ENCODE measurements around the gene SCOC.

SCOC gene

GRCh38 chr4:140332734-140333133 is 40.7 kb upstream of the SCOC start:
- no peaks in the 10 kb centered on the region for H3K4me1 Mint-ChIP-seq
- no peak overlapping the region for H3K4me3 Mint-ChIP-seq
- H3K9me3 Mint-ChIP-seq = peaks cover 4% of the 10 kb centered on the region
- no peaks in the 10 kb centered on the region for H3K36me3 Mint-ChIP-seq (ENCODE audit: low read depth)
- no peaks in the 10 kb centered on the region for H3K27me3 Mint-ChIP-seq (ENCODE audit: low read depth)
- H3K27ac Mint-ChIP-seq = no peak overlapping the region
- TF ChIP-seq CTCF (IDR thresholded peaks at IDR 0.05; ENCODE audit: unreplicated experiment in 3 of 3) = no peak

GRCh38 chr4:140333523-140333922 is 39.9 kb upstream of the SCOC start:
- Mint-ChIP-seq H3K27me3 (ENCODE audit: low read depth) (no peaks in the 10 kb centered on the region), H3K9me3 (peaks cover 4% of the 10 kb centered on the region), H3K27ac (no peak overlapping the region), H3K4me3 (no peak overlapping the region), H3K4me1 (no peaks in the 10 kb centered on the region), H3K36me3 (ENCODE audit: low read depth) (no peaks in the 10 kb centered on the region)
- no peak for TF ChIP-seq CTCF (IDR thresholded peaks at IDR 0.05; ENCODE audit: unreplicated experiment in 3 of 3)

- no peaks in the 10 kb centered on the region for H3K27me3 Mint-ChIP-seq (ENCODE audit: low read depth)
- H3K36me3 Mint-ChIP-seq (ENCODE audit: low read depth) = no peaks in the 10 kb centered on the region
- no peaks in the 10 kb centered on the region for H3K4me1 Mint-ChIP-seq
- H3K4me3 Mint-ChIP-seq = no peak overlapping the region
- H3K27ac Mint-ChIP-seq = no peak overlapping the region
- H3K9me3 Mint-ChIP-seq = peaks cover 4% of the 10 kb centered on the region
- TF ChIP-seq CTCF (IDR thresholded peaks at IDR 0.05; ENCODE audit: unreplicated experiment in 3 of 3) = no peak
Observed at GRCh38 chr4:140335076-140335475, 38.4 kb upstream of the SCOC start.

GRCh38 chr4:140336730-140337129 is 36.7 kb upstream of the SCOC start:
- Mint-ChIP-seq H3K4me3 (no peak overlapping the region), H3K27me3 (ENCODE audit: low read depth) (no peaks in the 10 kb centered on the region), H3K9me3 (peaks cover 7% of the 10 kb centered on the region), H3K27ac (no peak overlapping the region), H3K4me1 (no peaks in the 10 kb centered on the region), H3K36me3 (ENCODE audit: low read depth) (no peaks in the 10 kb centered on the region)
- no peak for TF ChIP-seq CTCF (IDR thresholded peaks at IDR 0.05; ENCODE audit: unreplicated experiment in 3 of 3)

- Mint-ChIP-seq H3K27ac (peak overlapping the region in 1 of 3 experiments; percentile 75), H3K9me3 (peaks cover 3% of the 10 kb centered on the region), H3K36me3 (ENCODE audit: low read depth) (no peaks in the 10 kb centered on the region), H3K27me3 (ENCODE audit: low read depth) (no peaks in the 10 kb centered on the region), H3K4me3 (no peak overlapping the region), H3K4me1 (peaks cover 5% of the 10 kb centered on the region)
- TF ChIP-seq CTCF (IDR thresholded peaks at IDR 0.05; ENCODE audit: unreplicated experiment in 3 of 3) = no peak
Observed at GRCh38 chr4:140342620-140343019, 30.8 kb upstream of the SCOC start.

GRCh38 chr4:140343303-140343702 is 30.1 kb upstream of the SCOC start:
- Mint-ChIP-seq H3K9me3 (peaks cover 3% of the 10 kb centered on the region), H3K36me3 (ENCODE audit: low read depth) (no peaks in the 10 kb centered on the region), H3K4me1 (peaks cover 5% of the 10 kb centered on the region), H3K4me3 (peak overlapping the region; percentile 15 to 79 (median 50)), H3K27me3 (ENCODE audit: low read depth) (no peaks in the 10 kb centered on the region), H3K27ac (peak overlapping the region; percentile 75 to 91 (median 87))
- no peak for TF ChIP-seq CTCF (IDR thresholded peaks at IDR 0.05; ENCODE audit: unreplicated experiment in 3 of 3)

Measured in nephron (organoid).